NCI-H2107 (cell line): ENCODE results near the gene BMPER.
A peak's percentile ranks its signal among the peaks of the same experiment; 100 is the strongest.

Source experiments
- DNase-seq: peaks from one replicate; lab custom pipeline; 2025; lab: John Stamatoyannopoulos, UW

The BMPER gene

DNA sequence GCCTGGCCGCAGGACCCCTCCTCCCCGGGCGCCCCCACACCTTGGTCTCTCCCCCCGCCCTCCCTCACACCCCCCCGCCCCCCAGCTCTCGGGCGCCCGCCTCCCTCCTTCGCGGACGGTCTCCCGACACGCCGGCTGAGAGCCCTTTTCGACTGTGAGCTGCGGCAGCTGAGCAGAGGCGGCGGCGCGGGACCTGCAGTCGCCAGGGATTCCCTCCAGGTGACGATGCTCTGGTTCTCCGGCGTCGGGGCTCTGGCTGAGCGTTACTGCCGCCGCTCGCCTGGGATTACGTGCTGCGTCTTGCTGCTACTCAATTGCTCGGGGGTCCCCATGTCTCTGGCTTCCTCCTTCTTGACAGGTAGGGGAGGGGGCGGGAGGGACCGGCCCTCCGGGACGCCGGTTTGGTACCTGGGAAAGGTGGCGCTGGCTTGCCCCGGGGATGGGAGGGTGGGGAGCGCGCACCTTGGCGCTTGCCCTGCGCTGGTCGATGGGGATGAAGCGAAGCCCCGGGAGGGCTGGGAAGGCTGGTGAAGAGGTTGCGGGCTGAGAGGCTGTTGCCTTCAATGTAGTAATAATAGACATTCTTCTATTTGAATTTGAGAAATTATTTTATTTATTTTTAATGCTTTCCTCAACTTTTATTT, at the start of gene BMPER:
Gene BMPER, plus strand, starts transcription at position 151 of the 644 bp plus-strand sequence. Its CDS starts 75 bp downstream, at position 226.
- peak; percentile 19 for DNase-seq

DNA sequence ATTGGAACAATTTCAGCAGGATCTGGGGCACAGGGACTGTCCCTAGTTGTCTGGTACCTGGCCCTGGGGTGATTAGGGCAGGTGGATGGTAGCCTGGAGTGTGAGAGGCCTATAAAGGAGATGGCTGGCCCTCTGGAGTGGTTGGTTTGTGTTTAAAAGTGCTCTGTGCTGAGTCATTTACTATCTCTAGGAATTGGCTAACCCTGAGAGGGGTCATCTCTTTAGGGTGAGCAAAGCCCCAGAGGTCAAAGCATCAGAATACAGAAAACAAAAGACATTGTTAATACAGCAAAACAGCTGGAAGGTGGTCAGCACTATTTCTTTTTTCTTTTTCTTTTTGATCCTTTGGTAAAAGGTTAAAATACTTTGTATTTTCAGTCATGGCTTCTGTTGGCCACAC, 43.4 kb upstream of the BMPER start:
- no peak for DNase-seq

- no peak for DNase-seq
These were observed 42.2 kb upstream of the BMPER start for GRCh38 chr7:33862946-33863814.

- DNase-seq: no peak
These were observed 37.2 kb upstream of the BMPER start for GRCh38 chr7:33868166-33868565.

DNA sequence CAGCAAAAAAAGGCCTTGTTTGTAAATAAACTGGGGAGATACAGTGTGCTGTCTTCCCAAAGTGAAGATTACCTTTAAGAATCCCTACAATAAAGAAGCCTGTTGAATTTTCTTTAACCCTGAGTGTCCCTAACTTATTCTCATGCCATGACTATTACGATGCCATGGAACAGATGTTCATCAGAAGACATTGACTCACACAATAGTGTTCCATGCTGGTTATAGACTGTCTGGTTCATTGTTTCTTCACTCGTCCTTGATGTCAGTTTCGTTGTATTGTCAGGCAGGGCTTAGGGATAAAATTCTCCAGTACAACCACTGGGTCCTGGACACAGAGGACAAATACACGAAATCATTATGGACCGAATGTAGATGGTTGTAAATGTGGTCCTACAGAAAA, 36.2 kb upstream of the BMPER start:
- DNase-seq: no peak

DNA sequence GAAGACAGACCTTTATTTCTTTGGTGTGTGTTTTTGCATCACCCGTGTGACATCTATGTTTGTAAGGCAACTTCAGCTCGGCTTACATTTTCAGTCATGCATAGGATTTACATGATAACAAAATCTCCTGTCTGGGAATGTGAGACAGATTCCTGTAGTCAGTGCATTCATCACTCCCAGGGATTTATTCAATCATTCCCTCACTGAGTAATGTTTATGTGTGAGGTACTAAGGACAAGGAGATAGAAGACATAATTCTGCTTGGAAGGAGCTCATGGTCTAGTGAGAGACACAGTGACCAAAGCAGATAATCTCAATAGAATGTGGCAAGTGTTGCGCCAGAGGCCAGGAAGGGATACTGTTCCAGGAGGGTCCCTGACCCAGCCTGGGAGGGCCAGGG, 35.2 kb upstream of the BMPER start:
- no peak for DNase-seq

DNA sequence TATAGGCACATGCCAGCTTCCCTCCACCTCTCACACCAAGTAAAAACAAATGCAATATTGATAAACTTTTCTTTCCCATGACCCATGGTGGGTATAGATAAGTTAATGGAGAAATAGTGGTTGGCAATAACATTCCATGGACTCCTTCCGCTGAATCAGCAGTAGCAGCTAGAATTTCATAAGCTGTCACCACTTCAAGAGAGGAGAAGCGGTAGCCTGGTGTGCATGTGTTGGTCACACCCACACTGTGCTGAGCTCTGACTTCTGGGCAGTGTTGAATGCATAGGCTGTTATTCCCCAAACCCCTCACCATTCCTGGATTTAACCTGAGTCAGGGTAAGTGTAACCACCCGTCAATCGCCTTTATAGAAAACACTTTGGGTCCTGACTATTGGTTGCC, 32.5 kb upstream of the BMPER start:
- DNase-seq: no peak

GRCh38 chr7:33873518-33873917, 31.8 kb upstream of the BMPER start:
- DNase-seq: no peak

DNA sequence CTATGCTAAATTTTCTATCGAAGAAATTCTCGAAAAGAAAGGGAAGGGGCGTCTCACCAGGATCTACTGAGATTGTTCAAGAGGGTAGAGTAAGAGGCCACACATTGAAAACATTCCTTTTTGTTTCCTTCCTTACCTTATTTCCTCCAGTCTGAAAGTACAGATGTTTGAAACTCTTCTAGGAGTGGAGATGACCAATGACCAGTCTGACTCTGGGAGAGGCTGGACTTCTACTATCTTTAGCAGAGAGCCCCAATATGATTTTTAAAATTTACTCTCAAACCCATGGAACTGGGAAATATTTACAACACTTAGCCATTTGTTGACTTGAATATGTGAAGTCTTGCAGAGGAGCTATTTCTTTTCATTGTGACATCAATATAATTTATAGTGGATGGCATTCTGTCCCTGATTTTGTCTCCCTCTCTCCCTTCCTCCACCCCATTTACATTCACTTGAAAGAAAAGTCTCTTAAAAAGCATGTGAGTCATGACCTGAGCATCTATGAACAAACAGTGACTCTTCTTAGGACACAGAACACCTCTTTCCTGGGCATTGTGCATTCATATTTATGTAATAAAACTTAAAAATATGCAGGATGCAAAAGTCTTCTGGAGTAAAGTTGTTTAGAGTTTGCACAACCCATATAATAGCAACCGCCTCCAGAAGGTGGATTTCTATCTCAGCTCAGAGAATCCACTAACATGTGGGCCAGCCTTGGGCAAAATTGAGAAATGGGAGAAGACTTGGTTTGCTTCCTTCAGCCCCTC, 31.2 kb upstream of the BMPER start:
- DNase-seq: no peak

DNA sequence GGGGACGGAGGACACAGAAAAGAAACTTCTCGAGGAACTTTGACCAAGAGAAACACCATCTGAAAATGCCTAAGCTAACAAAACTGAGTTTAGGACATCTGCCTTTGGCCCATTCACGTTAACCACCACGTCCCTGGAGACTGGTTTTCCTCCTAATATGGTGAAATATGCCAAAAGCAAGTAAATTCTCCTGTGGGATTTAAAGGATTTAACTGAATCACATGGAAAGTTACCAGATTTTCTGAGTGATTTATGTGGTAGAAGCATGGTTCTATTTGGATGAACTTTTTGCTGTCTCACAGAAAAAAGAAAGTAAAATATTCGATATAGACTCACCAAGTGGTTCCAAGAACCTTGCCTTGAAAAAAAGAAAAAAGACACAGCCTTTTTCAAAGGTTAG, 30.4 kb upstream of the BMPER start:
- no peak for DNase-seq

GRCh38 chr7:33876596-33877274, 28.6 kb upstream of the BMPER start:
- DNase-seq: no peak

- no peak for DNase-seq
These were observed 24.6 kb upstream of the BMPER start for GRCh38 chr7:33880787-33881186.

GRCh38 chr7:33881316-33881715, 24.0 kb upstream of the BMPER start:
- no peak for DNase-seq

DNA sequence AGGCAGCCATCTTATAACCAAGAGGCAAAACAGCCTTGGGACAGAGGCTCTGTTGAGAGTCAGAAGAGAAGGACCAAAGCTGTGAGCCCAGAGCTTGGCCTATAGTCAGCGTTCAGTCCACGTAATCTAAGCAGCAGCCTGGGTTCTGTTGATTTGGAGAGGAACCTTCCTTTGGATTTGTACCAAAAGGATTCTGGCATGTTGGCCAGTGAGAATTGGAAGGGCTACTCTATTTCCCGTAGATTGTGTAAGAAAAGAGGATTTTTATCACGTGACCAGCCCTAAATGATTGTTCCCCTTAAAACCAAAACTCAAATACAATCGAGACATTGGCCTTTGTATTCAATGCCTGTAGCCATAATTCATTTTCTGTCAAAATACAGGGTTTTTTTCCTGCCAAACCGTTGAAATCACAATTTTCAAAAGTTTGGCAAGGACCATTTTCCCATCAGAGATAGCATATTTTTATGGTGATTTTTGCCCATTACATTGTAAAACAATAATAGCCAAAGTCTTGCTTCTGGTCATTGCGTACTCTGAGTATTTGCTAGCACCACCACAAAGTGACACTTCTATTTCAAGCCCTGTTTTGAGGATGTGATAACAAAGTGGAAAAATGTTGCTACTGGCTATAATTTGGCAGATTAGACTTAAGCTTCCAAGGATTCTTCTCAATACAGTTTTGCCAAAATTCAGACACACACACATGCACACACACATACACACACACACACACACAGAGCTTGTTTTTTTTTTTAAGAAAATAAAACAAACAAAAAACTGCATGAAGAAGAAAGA, 23.1 kb upstream of the BMPER start:
- no peak for DNase-seq

DNA sequence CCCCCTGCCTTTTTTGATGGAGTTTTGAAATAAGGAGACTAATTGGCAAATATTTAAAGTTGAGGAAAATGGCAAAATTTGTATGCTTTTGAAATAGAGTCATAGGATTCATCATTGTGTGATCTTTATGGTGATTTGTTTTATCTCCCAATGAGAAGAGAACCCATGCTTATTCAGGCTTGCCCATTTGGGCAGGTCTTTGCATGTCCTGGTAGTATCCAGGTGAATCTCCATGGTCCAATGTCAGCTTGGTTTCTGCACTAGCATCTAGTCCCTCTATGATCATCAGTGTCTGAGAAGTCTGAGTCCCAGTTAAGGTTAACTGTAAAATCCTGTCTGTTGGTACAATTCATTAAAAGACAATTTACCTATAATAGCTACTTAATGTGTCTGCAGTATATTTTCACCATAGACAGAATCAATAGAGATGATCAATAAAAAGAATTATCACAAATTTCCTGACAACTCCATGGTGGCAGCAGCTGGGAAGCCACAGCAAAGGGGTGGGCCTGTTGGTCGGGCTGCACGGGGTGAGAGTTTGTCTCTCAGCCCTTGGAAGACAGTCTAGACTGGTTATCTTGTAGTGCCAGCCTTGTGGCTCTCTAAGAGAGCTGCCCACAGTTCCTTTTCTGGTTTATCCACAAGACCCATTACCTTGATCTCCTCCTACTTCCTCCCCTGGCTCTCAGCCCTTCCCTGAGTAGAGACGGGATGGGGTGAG, 22.2 kb upstream of the BMPER start:
- no peak for DNase-seq

DNA sequence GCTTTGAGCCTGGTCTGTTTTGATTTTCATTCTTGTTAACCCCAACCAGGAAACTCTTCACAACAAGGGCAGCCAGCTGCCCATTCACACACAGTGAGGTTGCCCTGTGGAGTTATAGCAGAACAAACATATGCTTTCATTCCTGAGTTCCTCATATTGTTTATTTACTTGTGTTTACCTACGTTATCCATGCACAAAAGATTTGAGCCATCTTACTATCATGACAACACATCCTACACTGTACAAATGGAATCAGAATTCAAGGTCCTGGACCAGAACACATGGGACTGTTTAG, 21.7 kb upstream of the BMPER start:
- DNase-seq: no peak

GRCh38 chr7:33885290-33886148, 19.8 kb upstream of the BMPER start:
- no peak for DNase-seq

DNA sequence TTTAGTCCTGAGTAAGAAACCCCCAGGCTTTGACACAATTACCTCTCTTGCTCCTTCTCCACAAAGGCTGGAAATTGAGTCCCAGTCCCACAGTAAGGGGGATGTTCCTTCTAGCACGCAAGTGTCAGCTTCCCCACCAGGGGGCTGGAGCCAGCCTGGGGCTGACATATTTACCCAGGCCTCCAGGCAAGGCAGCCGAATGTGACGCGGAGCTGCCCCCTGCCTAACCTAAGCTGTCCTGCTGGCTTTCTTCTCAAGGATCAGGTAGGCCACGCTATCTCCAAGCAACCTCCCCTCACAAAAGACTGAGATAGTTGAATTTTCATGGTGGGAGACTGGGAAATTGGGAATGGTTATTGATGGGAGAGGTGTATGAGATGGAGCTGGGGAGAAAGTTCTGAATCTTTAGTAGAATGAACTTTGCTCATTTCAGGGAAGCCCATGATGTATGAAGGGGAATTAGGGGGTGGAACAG, 19.2 kb upstream of the BMPER start:
- no peak for DNase-seq

- no peak for DNase-seq
These were observed 17.9 kb upstream of the BMPER start for GRCh38 chr7:33887266-33887975.
